Stimulated activated CD4-positive, alpha-beta T cell treated with anti-CD3 and anti-CD28 coated beads, Interleukin-4, amount 100 ng/mL, for 48 hours (primary cell): ENCODE results near the gene WARS2.

Source experiments
- DNase-seq, 2 donors: peaks; one replicate each; pipeline ENCODE4 v3.0.0-alpha.2; 2020; ENCODE audit warnings: low read depth in 2 of 2

Gene WARS2

GRCh38 chr1:119083479-119083878, 57.0 kb downstream of the WARS2 start:
- no peak for DNase-seq

GRCh38 chr1:119081700-119082099, 58.8 kb downstream of the WARS2 start:
- no peak for DNase-seq

GRCh38 chr1:119081267-119081666, 59.2 kb downstream of the WARS2 start:
- DNase-seq = no peak

GRCh38 chr1:119080586-119080985, 59.9 kb downstream of the WARS2 start:
- no peak for DNase-seq

- DNase-seq = no peak
These were observed 60.6 kb downstream of the WARS2 start for GRCh38 chr1:119079881-119080280.

- DNase-seq = no peak
These were observed 64.8 kb downstream of the WARS2 start for GRCh38 chr1:119075614-119076013.

GRCh38 chr1:119071321-119071720, 69.1 kb downstream of the WARS2 start:
- DNase-seq = no peak

GRCh38 chr1:119069682-119070081, 70.8 kb downstream of the WARS2 start:
- DNase-seq = no peak

GRCh38 chr1:119068427-119068826, 72.0 kb downstream of the WARS2 start:
- no peak for DNase-seq

GRCh38 chr1:119061700-119062099, 78.8 kb downstream of the WARS2 start:
- no peak for DNase-seq

- DNase-seq = no peak
These were observed 84.9 kb downstream of the WARS2 start for GRCh38 chr1:119055568-119055967.

GRCh38 chr1:119053917-119054316, 86.5 kb downstream of the WARS2 start:
- DNase-seq = no peak

GRCh38 chr1:119052267-119052666, 88.2 kb downstream of the WARS2 start:
- no peak for DNase-seq

- no peak for DNase-seq
These were observed 91.6 kb downstream of the WARS2 start for GRCh38 chr1:119048624-119049404.

GRCh38 chr1:119046785-119047438, 93.5 kb downstream of the WARS2 start:
- no peak for DNase-seq

GRCh38 chr1:119046429-119046784, 94.0 kb downstream of the WARS2 start:
- DNase-seq = no peak

- no peak for DNase-seq
These were observed 95.2 kb downstream of the WARS2 start for GRCh38 chr1:119045096-119045746.

GRCh38 chr1:119040906-119041305, 99.5 kb downstream of the WARS2 start:
- DNase-seq = no peak

GRCh38 chr1:119040489-119040888, 100.0 kb downstream of the WARS2 start:
- no peak for DNase-seq

- no peak for DNase-seq
These were observed 102.1 kb downstream of the WARS2 start for GRCh38 chr1:119038363-119038762.

- no peak for DNase-seq
These were observed 106.1 kb downstream of the WARS2 start for GRCh38 chr1:119034359-119034758.

GRCh38 chr1:119032986-119033385, 107.5 kb downstream of the WARS2 start:
- no peak for DNase-seq

GRCh38 chr1:119027759-119028158, 112.7 kb downstream of the WARS2 start:
- no peak for DNase-seq
